Liver (tissue), 9 donors: ENCODE data around the gene CIZ1. TPM values are rescaled to one million over a fixed set of nuclear protein-coding genes. Genes with fewer than 3 reads are reported as not detected.

Source experiments
- DNase-seq: peaks from one replicate; pipeline ENCODE4 v3.0.0-alpha.2; 2017; ENCODE audit warnings: low spot score
- H3K27ac ChIP-seq, 2 donors: one replicate each; pipeline ENCODE4 v1.7.0; 2013; ENCODE audit warnings: inconsistent platforms in 2 of 2, low read length in 2 of 2, control low read depth in 1 of 2, low read depth in 1 of 2, mild to moderate bottlenecking in 1 of 2
- H3K27me3 ChIP-seq, 4 donors: one replicate each; pipeline versions ENCODE4 v1.6.1 to v1.7.0; 2013; ENCODE audit warnings: low read length in 3 of 4, inconsistent platforms in 1 of 4, mild to moderate bottlenecking in 1 of 4, moderate library complexity in 1 of 4; ENCODE audit not compliant: control insufficient read depth in 4 of 4, insufficient read depth in 4 of 4
- H3K36me3 ChIP-seq, 4 donors: one replicate each; pipeline versions ENCODE4 v1.6.1 to v1.7.0; 2013; ENCODE audit warnings: low read length in 3 of 4, mild to moderate bottlenecking in 3 of 4, low read depth in 1 of 4, moderate library complexity in 1 of 4; ENCODE audit not compliant: control insufficient read depth in 4 of 4, insufficient read depth in 3 of 4
- H3K4me1 ChIP-seq, 4 donors: one replicate each; pipeline versions ENCODE4 v1.6.1 to v1.7.0; 2013; ENCODE audit warnings: low read length in 3 of 4, mild to moderate bottlenecking in 3 of 4, moderate library complexity in 1 of 4; ENCODE audit not compliant: control insufficient read depth in 4 of 4, insufficient read depth in 4 of 4
- H3K4me3 ChIP-seq, 3 donors: one replicate each; pipeline versions ENCODE4 v1.6.1 to v1.7.0; 2013; ENCODE audit warnings: low read length in 3 of 3, control low read depth in 1 of 3, low read depth in 1 of 3, mild to moderate bottlenecking in 1 of 3
- H3K9ac ChIP-seq, 2 donors: one replicate each; pipeline ENCODE4 v1.7.0; 2013; ENCODE audit warnings: low read length in 2 of 2, mild to moderate bottlenecking in 2 of 2, moderate library complexity in 2 of 2, control low read depth in 1 of 2, low read depth in 1 of 2
- H3K9me3 ChIP-seq, 4 donors: one replicate each; pipeline versions ENCODE4 v1.6.1 to v1.7.0; 2013; ENCODE audit warnings: low read length in 3 of 4; ENCODE audit not compliant: control insufficient read depth in 4 of 4
- ATF3 ChIP-seq: IDR thresholded peaks from 2 replicates; pipeline ENCODE4 v1.6.1; 2016; ENCODE audit warnings: antibody characterized with exemption
- CTCF ChIP-seq: fragments of 150-350 bp; IDR thresholded peaks from 2 replicates; pipeline ENCODE4 v1.5.1; 2017; ENCODE audit warnings: improper control_type of control experiment, low read depth, low read length; ENCODE audit not compliant: missing input control
- EGR1 ChIP-seq, 2 donors: IDR thresholded peaks; 2 replicates each; pipeline ENCODE4 v1.6.1; 2016 to 2018; ENCODE audit warnings: antibody characterized with exemption in 2 of 2, low read depth in 2 of 2
- FOXA1 ChIP-seq: IDR thresholded peaks from 2 replicates; pipeline ENCODE4 v1.6.1; 2016; ENCODE audit warnings: antibody characterized with exemption
- FOXA2 ChIP-seq: IDR thresholded peaks from 2 replicates; pipeline ENCODE4 v1.6.1; 2016; ENCODE audit warnings: antibody characterized with exemption
- GABPA ChIP-seq, 2 donors: IDR thresholded peaks in 1 of 2; conservative IDR thresholded peaks in 1 of 2; 2 replicates each; pipeline ENCODE4 v1.6.1; 2016; ENCODE audit warnings: antibody characterized with exemption in 2 of 2, mild to moderate bottlenecking in 1 of 2, moderate library complexity in 1 of 2
- HNF4A ChIP-seq, 2 donors: conservative IDR thresholded peaks; 2 replicates each; pipeline ENCODE4 v1.6.1; 2016; ENCODE audit warnings: antibody characterized with exemption in 2 of 2, mild to moderate bottlenecking in 2 of 2
- HNF4G ChIP-seq: IDR thresholded peaks from 2 replicates; pipeline ENCODE4 v1.6.1; 2016; ENCODE audit warnings: antibody characterized with exemption
- JUND ChIP-seq, 2 donors: IDR thresholded peaks; 2 replicates each; pipeline ENCODE4 v1.6.1; 2016; ENCODE audit warnings: antibody characterized with exemption in 2 of 2
- MAX ChIP-seq: IDR thresholded peaks from 2 replicates; pipeline ENCODE4 v1.6.1; 2016; ENCODE audit warnings: antibody characterized with exemption
- NR2F2 ChIP-seq: IDR thresholded peaks from 2 replicates; pipeline ENCODE4 v1.6.1; 2016; ENCODE audit warnings: antibody characterized with exemption
- RAD21 ChIP-seq, 2 donors: IDR thresholded peaks; 2 replicates each; pipeline ENCODE4 v1.6.1; 2016; ENCODE audit warnings: antibody characterized with exemption in 2 of 2, mild to moderate bottlenecking in 2 of 2
- RXRA ChIP-seq, 2 donors: IDR thresholded peaks; 2 replicates each; pipeline ENCODE4 v1.6.1; 2017 to 2018; ENCODE audit warnings: antibody characterized with exemption in 2 of 2, mild to moderate bottlenecking in 1 of 2
- SP1 ChIP-seq: IDR thresholded peaks from 2 replicates; pipeline ENCODE4 v1.6.1; 2018; ENCODE audit warnings: antibody characterized with exemption, mild to moderate bottlenecking
- TAF1 ChIP-seq: conservative IDR thresholded peaks from 2 replicates; pipeline ENCODE4 v1.6.1; 2016; ENCODE audit warnings: antibody characterized with exemption, mild to moderate bottlenecking
- ZBTB33 ChIP-seq: IDR thresholded peaks from 2 replicates; pipeline ENCODE4 v1.6.1; 2016; ENCODE audit warnings: antibody characterized with exemption
- WGBS: extraction: QIAGEN DNeasy Blood & Tissue Kit; methylation state at CpG from one replicate; pipeline ENCODE4 v1.1.7; 2013; 5-methylcytosine and 5-hydroxymethylcytosine counted together
- polyA plus RNA-seq, 2 donors: library from polyadenylated mRNA; stranded (reverse) in 1 of 2; unstranded in 1 of 2; fragments of 200-250 nt in 1 of 2; fragments of >200 nt in 1 of 2; fragmentation: Nextera tagmentation in 1 of 2; extraction: Ambion mirVana in 1 of 2; gene quantifications; one replicate each; pipeline versions ENCODE4 v1.2.1 to v1.2.3, GENCODE V29; 2013 to 2015
- total RNA-seq, 2 donors: library from RNA; depleted of rRNA; stranded (reverse); fragments of >200 nt; gene quantifications; one replicate each; pipeline ENCODE4 v1.2.3, GENCODE V29; 2014
- TF ChIP-seq, protein P1 (sequence below): IDR thresholded peaks from 2 replicates; pipeline ENCODE4 v1.6.1; 2016; ENCODE audit warnings: antibody characterized with exemption, mild to moderate bottlenecking
- donor health status: healthy.
- donor health status: healthy.
- donor health status: healthy.
- donor health status: healthy.
- donor health status: healthy.

Gene CIZ1
- total and polyA plus RNA-seq, 4 donors, result 12.5 to 15.5 (median 13.7) TPM

DNA sequence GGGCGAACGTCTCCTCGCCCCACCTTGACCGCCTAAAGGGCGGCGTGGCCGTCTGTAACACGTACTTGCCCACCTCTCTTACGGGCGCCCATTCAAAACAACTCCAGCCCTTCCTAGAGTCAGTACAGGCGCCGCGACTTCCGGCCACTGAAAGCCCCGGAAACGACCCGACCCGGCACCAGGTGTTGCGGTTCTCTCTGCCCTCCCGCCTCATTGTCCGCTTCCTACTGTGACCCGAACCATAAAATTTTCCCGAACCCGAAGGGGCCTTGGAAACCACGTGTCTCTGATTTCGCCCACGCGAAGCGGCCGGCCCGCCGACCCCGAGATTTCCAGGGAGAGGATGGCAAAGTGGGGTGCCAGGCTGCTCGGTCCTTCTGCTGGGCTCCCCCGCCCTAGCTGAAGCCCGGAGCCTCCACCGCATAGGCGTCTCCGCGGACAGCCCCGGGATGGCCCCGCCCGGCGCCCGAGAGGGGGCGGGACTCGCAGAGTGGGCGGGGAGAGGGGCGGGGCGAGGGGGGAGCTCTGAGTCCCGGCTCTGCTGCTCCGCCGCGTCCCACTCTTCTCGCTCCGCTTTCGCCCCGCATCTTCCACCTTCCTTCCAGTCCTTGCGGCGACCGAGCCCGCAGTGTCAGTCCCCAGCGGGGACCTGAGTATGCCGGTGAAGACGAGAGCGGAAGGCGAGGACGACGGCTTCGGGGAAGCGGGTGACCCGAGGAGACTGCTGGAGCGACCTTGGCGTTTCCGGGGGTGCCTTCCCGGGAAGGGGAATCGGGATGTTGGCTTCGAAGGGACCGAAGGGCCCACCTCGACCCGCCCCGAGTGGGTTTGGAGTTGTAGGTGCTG is 63.2 kb downstream of the CIZ1 start:
- Histone ChIP-seq H3K27ac (peak overlapping the region; percentile 98 to 99), H3K4me1 (peaks cover 13 to 34% (median 23%) of the 10 kb centered on the region in 4 donors), H3K27me3 (no peaks in the 10 kb centered on the region), H3K4me3 (peak overlapping the region; percentile 88 to 96 (median 95)), H3K9ac (peak overlapping the region; percentile 92 to 93), H3K36me3 (peaks cover 0 to 2% (median 2%) of the 10 kb centered on the region in 4 donors), H3K9me3 (no peaks in the 10 kb centered on the region)
- DNase-seq, result peak; percentile 90
- TF ChIP-seq TAF1, result no peak
- TF ChIP-seq HNF4G, result no peak
- TF ChIP-seq FOXA1, result no peak
- TF ChIP-seq MAX, result peak; percentile 82
- TF ChIP-seq, protein P1, sequence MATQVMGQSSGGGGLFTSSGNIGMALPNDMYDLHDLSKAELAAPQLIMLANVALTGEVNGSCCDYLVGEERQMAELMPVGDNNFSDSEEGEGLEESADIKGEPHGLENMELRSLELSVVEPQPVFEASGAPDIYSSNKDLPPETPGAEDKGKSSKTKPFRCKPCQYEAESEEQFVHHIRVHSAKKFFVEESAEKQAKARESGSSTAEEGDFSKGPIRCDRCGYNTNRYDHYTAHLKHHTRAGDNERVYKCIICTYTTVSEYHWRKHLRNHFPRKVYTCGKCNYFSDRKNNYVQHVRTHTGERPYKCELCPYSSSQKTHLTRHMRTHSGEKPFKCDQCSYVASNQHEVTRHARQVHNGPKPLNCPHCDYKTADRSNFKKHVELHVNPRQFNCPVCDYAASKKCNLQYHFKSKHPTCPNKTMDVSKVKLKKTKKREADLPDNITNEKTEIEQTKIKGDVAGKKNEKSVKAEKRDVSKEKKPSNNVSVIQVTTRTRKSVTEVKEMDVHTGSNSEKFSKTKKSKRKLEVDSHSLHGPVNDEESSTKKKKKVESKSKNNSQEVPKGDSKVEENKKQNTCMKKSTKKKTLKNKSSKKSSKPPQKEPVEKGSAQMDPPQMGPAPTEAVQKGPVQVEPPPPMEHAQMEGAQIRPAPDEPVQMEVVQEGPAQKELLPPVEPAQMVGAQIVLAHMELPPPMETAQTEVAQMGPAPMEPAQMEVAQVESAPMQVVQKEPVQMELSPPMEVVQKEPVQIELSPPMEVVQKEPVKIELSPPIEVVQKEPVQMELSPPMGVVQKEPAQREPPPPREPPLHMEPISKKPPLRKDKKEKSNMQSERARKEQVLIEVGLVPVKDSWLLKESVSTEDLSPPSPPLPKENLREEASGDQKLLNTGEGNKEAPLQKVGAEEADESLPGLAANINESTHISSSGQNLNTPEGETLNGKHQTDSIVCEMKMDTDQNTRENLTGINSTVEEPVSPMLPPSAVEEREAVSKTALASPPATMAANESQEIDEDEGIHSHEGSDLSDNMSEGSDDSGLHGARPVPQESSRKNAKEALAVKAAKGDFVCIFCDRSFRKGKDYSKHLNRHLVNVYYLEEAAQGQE, result no peak
- TF ChIP-seq GABPA (IDR thresholded peaks at IDR 0.05 in 1 of 2, conservative IDR thresholded peaks at IDR 0.05 in 1 of 2), result peak; percentile 72 to 81
- TF ChIP-seq EGR1 (IDR thresholded peaks at IDR 0.05; ENCODE audit: low read depth in 2 of 2), result peak; percentile 93 to 96
- peak; percentile 53 for TF ChIP-seq SP1
- TF ChIP-seq NR2F2, result no peak
- TF ChIP-seq FOXA2, result no peak
- no peak for TF ChIP-seq CTCF
- TF ChIP-seq HNF4A (conservative IDR thresholded peaks at IDR 0.05), result peak in 1 of 2 donors; percentile 10
- TF ChIP-seq ATF3, result no peak
- TF ChIP-seq RAD21 (IDR thresholded peaks at IDR 0.05), result no peak
- TF ChIP-seq RXRA (IDR thresholded peaks at IDR 0.05), result peak in 1 of 2 donors; percentile 44
- no peak for TF ChIP-seq ZBTB33
- TF ChIP-seq JUND (IDR thresholded peaks at IDR 0.05), result no peak
- WGBS, result under 1% methylated on average over 82 of the region's 82 CpGs
